Limb (tissue), 2 donors: ENCODE data around the gene ACSM2B.
"Not testable (repeated sequence)": the region's sequence is repeated elsewhere in the genome, so short reads cannot be mapped to it uniquely, and the experiment has no call there.

ENCODE experiments used
- DNase-seq, 2 donors: peaks; one replicate each; pipeline ENCODE4 v3.0.0-alpha.2; 2016; ENCODE audit errors: extremely low spot score in 2 of 2

Gene ACSM2B

DNA sequence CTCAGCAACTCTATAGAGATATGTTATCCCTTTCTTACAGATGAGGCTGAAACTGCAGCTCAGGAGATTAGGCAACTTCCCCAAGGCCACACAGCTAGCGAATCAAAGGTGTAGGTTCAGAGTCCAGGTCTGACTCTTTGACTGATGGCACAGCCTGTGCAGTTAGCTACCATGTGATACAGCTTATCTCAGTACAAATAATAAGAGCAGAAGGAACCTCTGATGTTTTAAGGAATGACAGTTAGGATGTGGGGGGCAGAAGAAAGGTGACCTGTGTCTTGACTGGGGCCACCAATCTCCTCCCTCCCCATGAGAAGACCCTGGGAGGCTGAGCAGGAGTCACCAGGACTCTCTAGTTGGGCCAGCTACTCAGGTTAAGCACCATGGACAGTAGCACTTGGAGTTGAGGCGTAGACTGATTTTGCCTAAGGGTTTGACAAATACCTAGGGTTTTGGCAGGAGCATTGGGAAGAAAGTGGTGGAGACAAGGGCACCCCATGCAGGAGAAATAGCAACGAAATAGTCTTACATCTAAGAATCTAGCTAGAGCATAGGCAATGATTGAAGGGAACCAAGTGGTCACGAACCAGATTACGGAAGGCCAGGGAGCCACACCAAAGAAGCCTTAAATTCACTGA, 22.8 kb upstream of the ACSM2B start:
- no peak for DNase-seq

DNA sequence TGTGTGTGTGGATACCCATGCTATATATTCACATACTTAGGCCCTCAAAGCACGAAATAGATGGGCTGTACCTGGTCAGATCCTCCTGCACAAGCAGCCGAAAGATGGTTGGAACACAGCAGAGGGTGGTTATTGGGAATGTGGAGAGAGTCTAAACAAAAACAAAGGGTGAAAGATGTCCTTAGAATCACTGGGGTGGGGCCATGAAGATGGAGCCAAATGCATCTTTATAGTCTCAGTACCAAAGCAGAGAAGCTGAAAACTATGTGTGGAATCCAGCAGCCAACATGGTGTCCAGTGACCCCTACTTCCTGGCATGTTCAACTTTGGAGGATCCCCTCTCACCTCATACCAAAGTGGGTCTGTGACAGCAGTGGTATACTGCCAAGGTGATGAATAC, 19.5 kb upstream of the ACSM2B start:
- DNase-seq, result not testable (repeated sequence)

DNA sequence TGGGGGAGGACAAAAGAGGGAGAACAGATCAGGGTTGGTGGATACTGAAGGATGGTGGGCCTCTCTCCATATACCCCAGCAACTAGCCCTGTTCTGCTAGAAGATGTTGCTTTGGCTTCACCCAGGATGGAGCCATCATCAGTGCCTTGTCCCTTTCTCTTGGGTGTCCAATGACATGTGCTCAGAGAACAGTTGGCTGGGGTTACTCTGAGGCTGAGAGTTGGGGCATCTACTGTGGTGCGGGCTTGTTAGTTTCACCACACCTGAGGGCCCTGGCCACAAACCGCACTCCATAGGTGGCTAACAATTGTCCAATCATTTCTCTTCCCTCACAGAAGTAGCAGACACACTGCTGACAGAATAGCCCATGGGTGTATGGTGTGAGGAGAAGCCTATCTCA, 18.9 kb upstream of the ACSM2B start:
- not testable (repeated sequence) for DNase-seq

DNA sequence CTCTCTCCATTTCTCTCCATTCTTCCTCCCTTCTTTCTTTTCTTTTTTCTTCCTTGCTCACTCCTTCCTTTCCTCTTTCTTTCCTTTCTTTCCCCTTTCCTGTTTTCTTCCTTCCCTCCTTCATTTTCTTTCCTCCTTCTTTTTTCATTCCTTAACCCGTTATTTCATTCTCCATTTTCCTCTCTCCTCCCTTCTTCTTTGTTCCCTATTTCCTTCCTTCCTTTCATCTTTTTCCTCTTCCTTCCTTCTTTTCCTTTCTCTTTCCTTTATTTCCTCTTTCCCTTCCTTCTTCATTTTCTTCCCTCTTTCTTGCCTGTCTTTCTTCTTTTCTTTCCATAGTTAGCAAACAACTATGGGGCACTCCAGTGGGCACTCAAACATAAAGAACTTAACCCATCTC, 16.6 kb upstream of the ACSM2B start:
- DNase-seq, result not testable (repeated sequence)

DNA sequence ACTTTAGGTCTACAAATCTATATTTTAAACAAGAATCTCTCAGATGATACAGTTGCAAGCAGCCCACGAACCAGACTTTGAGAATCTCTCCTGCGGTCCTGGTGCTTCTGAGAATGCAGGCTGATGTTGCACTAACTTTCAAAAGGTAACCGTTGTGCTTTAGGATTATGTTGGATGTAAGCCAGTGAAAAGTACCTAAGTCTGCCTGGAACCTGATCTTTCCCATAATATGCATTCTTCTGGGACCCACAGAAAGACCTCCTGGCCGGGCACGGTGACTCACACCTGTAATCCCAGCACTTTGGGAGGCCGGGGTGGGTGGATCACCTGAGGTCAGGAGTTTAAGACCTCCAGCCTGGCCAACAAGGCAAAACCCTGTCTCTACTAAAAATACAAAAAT, 13.3 kb upstream of the ACSM2B start:
- DNase-seq, result not testable (repeated sequence)

DNA sequence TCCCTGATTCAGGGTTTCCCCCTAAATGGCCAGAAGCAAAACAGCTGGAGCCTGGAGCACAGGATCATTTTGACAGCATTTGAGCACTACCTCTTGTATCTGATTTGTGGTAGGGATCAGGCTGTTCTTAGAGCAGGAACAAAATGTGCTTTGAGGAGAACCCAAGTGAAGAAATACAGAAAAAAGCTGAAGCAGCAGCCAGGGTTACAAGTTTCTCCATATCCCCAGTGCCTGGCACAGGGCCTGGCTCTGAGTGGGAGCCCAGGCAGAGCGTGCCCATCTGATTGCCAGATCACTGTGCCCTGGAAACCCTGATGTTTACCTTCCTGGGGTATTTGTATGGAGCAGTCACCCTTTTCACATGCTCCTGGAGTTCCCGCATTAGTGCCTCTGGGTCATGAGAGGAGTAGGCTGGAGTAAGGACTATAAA, 11.5 kb upstream of the ACSM2B start:
- DNase-seq, result not testable (repeated sequence)

DNA sequence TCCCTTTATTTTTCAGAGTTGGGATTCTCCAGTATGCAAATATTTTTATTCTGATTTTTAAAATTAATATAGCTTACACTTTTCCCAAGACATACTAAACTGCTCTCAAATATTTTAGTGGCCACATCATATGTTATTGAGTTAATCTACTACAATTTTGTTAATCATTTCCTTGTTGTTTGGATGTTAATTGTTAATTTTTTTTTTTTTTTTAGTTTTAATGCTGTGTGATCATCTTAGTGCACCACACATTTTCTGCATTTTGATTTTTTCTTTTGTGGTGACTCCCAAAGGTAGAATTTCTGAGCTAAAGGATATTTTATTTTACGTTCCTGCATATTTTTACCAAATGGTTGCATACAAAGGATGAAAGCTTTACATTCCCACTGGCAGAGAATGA, 10.5 kb upstream of the ACSM2B start:
- DNase-seq, result not testable (repeated sequence)

DNA sequence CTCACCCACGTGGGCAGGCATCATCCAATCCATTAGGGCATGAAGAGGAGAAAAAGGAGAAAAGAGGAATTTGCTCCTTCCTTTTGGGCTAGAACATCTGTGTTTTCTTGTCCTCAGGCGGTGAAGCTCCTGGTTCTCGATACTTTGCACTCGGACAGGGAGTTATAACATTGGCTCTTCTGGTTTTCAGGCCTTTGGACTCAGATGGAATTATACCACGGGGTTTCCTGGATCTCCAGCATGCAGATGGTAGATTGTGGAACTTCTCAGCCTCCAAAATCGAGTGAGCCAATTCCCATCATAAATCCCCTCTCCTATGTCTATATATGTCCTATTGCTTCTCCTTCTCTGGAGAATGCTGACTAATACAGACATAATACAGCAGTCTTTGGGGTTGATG, 9.9 kb upstream of the ACSM2B start:
- not testable (repeated sequence) for DNase-seq

DNA sequence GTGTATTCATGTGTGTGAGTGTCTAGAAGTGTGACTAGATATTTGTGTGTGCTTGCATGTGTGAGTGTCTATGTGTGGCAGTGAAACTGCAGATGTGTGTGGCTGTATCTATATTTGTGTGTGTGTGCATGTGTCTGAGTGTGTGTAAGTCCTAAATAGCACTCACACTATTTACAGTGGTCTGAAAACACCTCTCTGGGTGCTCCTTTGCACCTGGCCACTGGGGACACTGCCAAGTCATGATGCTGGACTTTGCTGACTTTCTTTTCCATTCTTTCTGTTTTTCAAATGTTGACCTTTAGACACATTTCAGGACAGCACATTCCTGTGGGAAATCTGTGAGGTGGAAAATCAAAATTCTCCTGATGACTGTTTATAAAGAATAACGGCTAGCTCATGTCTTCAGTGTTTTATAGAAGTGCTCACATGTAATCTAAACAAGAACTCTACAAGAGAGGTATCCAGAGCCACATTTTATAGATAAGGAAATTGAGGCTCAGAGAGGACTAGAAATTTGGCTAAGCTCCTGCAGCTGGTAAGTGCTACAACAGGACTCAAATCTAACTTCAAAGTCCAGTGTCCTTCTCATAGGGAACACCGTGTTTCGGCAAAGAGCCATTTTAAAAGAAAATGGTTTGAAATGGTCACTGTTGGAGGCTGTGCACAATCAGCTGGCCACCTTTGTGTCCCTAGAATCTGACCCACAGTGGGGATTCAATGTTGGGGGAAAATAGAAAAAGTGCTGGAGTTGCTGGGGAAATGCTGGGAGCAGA, 4.5 kb upstream of the ACSM2B start:
- DNase-seq, result not testable (repeated sequence)

DNA sequence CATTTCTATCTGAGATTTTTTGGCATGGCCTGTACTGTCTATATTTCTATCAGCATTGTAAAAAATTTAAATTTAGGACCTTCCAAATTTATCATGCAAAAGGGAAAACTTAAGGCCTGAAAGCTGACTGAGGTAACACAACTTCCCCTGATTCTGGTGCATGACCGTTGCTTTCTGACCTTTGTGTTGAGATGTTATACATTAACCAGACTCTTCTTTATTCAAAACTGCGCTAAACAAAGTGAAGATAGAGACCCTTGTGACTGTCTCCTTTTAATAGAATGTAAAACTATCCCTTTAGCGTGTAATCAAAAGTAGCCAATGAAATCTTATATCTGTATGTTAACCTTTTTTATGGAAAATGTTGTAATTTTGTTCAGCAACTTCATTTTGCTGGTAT, 1.9 kb upstream of the ACSM2B start:
- DNase-seq, result not testable (repeated sequence)

DNA sequence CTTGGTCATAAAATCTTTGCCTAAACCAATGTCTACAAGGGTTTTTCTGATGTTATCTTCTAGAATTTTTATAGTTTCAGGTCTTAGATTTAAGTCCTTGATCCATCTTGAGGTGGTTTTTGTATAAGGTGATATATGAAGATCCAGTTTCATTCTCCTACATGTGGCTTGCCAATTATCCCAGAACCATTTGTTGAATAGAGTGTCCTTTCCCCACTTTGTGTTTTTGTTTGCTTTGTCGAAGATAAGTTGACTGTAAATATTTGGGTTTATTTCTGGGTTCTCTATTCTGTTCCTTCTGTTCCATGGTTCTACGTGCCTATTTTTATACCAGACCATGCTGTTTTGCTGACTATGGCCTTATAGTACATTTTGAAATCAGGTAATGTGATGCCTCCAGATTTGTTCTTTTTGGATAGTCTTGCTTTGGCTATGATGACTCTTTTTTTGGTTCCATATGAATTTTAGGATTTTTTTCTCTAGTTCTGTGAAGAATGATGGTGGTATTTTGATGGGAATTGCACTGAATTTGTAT, 7.0 kb downstream of the ACSM2B start:
- not testable (repeated sequence) for DNase-seq

DNA sequence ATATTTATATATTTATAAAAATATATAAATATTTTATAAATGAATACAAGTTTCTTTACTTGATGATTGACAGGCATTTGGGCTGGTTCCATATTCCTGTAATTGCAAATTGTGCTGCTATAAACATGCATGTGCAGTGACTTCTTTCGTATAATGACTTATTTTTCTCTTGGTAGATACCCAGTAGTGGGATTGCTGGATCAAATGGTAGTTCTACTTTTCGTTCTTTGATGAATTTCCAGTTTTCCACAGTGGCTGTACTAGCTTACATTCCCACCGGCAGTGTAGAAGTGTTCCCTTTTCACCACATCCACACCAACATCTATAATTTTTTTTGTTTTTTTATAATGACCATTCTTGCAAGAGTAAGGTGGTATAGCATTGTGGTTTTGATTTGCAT, 7.8 kb downstream of the ACSM2B start:
- DNase-seq, result no peak

DNA sequence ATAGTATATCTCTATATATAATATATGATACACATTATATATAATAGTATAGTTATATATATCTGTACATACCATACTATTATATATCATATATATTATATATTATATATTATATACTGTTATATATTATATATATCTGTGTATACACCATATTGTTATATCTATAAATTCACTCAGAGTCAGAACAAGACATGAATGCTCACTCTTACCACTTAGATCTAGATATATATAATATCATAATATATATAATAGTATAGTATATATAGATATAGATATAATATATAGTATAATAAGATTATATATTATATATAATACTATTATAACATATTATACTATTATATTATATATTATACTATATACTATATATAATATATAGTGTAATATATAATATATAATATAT, 9.3 kb downstream of the ACSM2B start:
- no peak for DNase-seq

DNA sequence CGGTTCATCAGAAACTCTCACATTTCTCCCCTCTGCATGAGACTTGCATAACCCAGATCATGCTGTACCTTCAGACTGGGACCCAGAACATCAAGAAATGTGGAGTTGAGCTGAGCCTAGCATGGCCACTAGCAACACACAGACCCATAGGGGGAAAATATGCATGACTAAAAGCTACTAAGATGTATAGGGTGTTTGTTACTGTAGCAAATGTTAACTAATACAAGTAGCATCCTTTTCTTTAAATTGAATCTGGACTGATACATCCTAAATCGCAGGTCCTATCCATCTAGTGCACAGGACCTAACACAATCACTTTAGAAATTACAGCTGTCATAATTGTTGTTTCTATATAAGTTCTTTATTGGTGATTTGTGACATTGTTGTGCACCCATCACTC, 10.8 kb downstream of the ACSM2B start:
- not testable (repeated sequence) for DNase-seq

DNA sequence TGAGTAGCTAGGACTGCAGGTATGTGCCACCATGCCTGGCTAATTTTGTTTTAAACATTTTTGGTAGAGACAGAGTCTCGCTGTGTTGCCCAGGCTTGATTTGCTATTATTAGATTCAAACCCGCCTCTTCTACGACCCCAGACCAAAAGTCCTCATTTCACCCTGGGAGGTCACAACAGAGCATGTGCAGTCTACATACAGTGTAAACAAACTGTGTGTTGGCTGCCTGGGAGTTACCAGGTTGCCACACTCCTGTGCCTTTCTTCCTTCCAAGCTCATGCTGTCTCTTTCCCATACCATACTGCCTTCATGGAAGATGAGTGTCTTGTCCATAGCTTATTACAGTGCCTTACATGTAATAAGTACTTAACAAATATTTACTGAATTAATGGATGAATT, 11.9 kb downstream of the ACSM2B start:
- DNase-seq, result not testable (repeated sequence)

DNA sequence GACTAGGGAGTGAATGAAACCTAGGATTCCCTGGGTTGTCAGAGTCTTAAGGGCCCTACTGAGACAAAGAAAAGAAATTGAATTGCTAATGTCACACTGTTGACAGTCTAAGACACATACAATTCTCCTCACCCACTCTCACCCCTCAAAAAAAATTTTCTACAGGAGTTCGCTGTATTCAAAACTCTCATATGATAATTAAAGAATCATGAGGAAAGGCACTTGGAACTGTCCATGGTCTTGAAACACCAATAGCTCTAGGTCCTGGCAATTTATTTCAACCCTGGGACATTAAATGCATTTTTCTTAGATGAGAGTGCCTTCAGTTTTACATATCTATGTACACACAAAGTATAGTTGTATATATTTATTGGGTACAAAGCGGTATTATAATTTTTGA, 20.5 kb downstream of the ACSM2B start:
- not testable (repeated sequence) for DNase-seq

DNA sequence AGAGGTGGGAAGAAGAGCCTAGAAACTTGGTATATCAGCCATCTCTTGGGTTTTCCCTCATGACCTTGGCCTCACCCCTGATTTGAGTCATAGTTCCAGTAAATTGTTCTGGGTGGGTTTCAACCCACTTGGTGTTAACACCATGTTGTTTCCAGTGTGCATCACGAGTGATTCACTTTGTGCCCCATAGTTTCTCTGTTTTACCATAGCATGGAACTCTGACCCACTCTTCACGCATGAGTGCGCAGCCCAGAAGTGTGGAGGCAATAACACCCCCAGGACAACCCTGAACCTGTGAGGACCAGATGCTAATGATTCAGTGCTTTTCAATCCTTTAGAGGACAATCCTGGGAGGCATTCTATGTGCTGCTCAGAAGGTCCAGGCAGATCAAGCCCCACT, 21.5 kb downstream of the ACSM2B start:
- not testable (repeated sequence) for DNase-seq

DNA sequence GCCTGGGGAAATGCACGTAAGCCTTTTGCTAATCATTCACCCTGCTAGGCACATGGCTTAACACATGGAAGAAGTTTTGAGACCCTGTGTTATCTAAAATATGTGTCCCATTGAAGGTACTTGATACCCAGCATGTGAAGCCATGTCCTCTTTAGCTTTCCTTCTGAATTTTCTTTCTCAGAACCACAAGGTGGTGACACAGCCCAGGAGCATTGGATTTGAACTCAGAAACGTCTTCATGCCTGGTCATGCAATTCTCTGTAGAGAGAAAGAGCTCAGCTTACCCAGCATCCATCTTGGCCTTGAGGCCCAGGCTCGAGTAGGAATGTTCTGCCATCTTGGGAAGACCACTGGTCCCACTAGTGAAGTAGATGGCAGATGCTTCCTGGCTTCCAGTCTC, 22.7 kb downstream of the ACSM2B start:
- DNase-seq, result not testable (repeated sequence)

DNA sequence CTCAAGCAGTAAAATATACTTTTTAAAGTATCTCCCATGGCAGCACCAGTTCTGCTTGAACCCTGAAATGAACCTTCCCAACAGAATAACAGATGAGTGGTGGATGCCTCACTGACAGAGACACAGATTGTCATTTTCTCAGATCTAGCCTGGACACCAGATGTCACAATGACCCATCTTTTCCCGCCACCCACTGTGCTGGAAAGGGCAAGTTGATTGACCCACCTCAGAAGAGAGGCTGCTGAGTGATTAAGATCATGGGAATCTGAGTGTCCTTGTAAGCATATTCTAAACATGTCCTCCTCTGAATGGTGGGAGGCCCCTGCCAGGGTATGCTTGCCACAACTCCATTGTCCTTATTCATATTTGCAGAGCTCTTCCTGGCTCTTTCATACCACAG, 29.2 kb downstream of the ACSM2B start:
- not testable (repeated sequence) for DNase-seq

DNA sequence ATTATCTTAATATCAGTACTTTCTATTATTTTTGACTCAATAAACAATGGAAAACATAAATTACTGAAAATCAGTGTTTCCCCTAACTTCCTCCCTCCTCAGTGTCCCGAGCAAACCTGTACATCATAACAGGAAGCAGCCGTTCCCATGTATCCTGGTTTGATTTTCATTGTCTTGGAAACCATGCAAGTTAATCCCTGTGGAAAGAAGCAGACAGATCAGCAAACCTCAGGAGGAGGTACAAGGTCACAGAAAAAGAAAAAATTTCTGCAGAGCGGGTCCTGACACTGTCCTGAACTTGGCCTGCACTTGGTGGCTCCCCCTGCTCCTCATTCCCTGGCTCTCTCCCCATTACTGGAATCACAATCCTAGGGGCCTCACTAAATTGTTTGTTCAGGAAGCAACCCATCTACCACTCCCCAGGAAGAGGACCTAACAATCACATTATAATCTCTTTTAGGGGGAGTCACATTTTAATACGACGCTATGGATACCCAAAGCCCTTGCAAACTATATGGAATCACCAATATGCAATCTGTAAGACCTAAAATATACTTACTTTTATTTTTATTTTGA, 29.8 kb downstream of the ACSM2B start:
- not testable (repeated sequence) for DNase-seq

DNA sequence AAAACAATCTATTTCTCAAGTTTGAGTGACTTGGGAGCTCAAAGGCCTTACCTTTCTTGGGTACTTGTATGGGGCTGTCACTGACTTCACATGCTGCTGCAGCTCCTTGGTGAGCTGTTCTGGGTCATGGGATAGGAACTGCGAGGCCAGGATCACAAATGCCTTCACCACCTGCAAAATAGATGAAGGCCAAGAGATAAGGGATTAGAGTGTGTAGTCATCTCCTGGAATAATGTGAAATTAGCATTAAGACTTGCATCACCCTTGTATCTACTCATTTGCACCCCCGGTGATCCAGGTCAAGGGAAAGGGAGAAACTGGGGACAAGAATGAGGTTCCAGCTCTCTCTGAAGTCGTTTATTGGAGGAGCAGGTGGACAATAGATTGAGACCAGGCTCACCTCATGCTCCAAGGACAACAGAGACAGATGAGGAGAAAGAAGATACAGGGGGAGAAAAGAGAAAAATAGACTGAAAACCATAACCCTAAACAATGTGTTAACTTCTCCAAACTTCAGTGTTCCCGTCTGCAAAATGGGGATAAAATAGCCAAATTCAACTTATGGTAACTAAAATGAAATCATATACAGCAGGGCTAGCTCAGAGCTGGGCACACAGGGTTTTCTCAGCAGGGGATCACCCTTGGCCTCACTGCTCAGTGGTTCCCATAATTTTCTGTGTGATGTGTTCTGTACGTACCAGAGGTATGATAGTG, 35.4 kb downstream of the ACSM2B start:
- DNase-seq, result not testable (repeated sequence)

DNA sequence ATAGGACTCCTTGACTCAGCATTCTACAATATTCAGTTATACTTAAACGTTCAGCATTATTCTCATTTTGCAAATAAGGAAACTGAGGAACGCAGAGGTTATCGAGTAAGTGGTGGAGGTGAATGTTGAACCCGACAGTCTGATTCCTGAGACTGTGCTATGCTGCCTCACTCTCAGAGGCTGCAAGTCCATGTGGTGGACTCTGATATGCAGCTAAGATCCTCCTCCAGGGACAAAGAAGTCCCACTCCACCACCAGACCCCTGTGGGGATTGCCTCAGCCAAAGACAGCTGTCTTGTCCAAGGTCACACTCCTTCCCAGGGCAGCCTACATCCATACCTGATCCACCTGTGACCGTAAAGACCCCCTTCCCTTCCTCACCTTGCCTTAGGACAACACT, 37.5 kb downstream of the ACSM2B start:
- no peak for DNase-seq
